ENCODE data around the gene PCDHGC4. TPM values are rescaled to one million over a fixed set of nuclear protein-coding genes. Genes with fewer than 3 reads are reported as not detected.

Gene PCDHGC4
- total RNA-seq, 4 donors from 2014 or later: 2.9 to 8.0 (median 6.7) TPM

DNA sequence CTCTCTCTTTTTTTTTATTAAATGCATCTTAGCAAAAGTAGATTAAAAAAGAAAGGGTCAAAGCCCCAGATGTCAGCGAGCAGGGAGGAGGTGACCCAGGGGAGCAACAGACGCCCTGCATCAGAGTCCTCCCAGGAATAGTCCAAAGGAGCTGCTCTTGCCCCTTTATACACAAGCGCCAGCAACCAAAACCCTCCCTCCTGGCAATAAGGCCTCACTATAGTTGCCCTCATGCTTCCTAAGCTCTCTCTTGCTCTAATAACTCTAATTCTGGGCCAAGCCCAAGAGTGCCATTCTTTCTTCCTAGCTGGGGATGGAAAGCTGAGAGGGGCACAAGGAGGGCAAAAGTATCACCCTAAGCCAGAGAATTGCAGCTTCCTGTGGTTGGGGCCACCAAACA, 30.3 kb downstream of the PCDHGC4 start:
- H3K27me3 ChIP-seq: no peaks in the 10 kb centered on the region
- intact Hi-C loops (cut with DNase I; ENCODE audit: low total_unique reads): no loop called here
- TF ChIP-seq, protein P1, sequence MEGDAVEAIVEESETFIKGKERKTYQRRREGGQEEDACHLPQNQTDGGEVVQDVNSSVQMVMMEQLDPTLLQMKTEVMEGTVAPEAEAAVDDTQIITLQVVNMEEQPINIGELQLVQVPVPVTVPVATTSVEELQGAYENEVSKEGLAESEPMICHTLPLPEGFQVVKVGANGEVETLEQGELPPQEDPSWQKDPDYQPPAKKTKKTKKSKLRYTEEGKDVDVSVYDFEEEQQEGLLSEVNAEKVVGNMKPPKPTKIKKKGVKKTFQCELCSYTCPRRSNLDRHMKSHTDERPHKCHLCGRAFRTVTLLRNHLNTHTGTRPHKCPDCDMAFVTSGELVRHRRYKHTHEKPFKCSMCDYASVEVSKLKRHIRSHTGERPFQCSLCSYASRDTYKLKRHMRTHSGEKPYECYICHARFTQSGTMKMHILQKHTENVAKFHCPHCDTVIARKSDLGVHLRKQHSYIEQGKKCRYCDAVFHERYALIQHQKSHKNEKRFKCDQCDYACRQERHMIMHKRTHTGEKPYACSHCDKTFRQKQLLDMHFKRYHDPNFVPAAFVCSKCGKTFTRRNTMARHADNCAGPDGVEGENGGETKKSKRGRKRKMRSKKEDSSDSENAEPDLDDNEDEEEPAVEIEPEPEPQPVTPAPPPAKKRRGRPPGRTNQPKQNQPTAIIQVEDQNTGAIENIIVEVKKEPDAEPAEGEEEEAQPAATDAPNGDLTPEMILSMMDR (IDR thresholded peaks at IDR 0.05): no peak
- no peak for TF ChIP-seq POLR2A (IDR thresholded peaks at IDR 0.05)
- H3K4me1 ChIP-seq: peaks cover 7 to 12% of the 10 kb centered on the region in 2 donors
- H3K4me3 ChIP-seq: no peak overlapping the region
- H3K9me3 ChIP-seq: no peaks in the 10 kb centered on the region
- H3K36me3 ChIP-seq: no peaks in the 10 kb centered on the region
- H3K27ac ChIP-seq: peak overlapping the region; percentile 97 to 98
- DNase-seq: no peak

DNA sequence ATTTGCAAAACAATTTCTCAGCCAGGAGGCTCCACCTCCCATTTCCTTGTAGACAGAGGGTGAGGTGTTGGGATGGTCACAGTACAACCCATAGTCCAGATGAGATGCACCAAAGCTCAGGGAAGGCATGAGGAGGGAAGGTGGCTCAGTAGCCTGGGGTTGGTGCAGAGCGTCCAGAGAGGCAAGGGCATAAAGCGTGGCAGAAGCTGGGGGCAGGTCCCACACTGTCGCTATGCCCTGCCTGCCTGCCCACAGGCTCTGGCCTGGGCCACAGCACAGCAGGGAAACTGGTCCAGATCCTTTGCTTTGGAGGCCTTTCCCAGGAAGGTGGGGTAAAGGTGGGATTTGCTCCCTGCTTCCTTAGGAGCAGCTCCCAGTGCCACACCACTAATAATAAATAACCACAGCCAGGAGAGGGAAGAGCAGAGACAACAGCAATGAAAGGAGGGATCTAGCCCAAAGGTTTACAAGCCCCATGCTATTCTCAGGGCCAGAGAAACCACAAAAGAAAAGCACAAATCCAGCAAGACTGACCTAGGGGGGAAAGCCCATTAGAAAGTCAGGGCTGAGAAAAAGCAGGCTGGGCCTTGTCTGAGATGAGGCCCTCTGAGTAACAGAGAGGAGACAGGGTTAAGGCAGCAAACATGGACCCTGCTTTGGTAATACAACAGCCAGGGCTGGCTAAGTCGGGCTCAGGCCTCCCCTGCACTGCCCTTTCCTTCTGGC, 31.3 kb downstream of the PCDHGC4 start:
- intact Hi-C loops (cut with DNase I; ENCODE audit: low total_unique reads): no loop called here
- no peaks in the 10 kb centered on the region for H3K9me3 ChIP-seq

DNA sequence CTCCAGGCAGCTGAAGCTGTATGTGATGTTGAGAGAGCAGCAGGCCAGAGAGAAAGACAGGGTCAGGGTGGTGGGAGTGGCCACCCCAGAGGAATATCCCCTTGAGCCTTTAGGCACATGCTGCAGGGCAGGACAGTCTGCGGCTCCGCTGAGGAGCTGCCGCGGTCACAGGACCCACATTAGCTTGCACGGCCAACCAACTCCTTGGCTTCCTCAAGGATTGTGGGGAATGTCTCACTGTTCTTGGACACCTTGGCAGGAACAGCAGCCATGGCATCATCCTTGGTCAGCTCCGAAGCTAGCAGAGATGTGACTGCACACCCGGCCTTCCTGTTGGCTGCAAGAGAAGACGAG, 31.8 kb downstream of the PCDHGC4 start:
- H3K27me3 ChIP-seq: no peaks in the 10 kb centered on the region
- TF ChIP-seq, protein P1 (IDR thresholded peaks at IDR 0.05): no peak
- no peak for TF ChIP-seq POLR2A (IDR thresholded peaks at IDR 0.05)
- no peaks in the 10 kb centered on the region for H3K36me3 ChIP-seq
- H3K4me3 ChIP-seq: no peak overlapping the region
- peak overlapping the region; percentile 23 to 25 for H3K27ac ChIP-seq
- intact Hi-C loops (cut with DNase I; ENCODE audit: low total_unique reads): no loop called here
- no peak for DNase-seq
- no peaks in the 10 kb centered on the region for H3K9me3 ChIP-seq
- peaks cover 4 to 12% of the 10 kb centered on the region in 2 donors for H3K4me1 ChIP-seq

More for the DNA sequence above, 31.3 kb downstream of the PCDHGC4 start:
- no peaks in the 10 kb centered on the region for H3K27me3 ChIP-seq
- H3K36me3 ChIP-seq: no peaks in the 10 kb centered on the region
- peaks cover 4 to 12% of the 10 kb centered on the region in 2 donors for H3K4me1 ChIP-seq
- DNase-seq: no peak
- TF ChIP-seq, protein P1 (IDR thresholded peaks at IDR 0.05): no peak
- TF ChIP-seq POLR2A (IDR thresholded peaks at IDR 0.05): no peak
- no peak overlapping the region for H3K4me3 ChIP-seq
- H3K27ac ChIP-seq: peak overlapping the region; percentile 23 to 98

DNA sequence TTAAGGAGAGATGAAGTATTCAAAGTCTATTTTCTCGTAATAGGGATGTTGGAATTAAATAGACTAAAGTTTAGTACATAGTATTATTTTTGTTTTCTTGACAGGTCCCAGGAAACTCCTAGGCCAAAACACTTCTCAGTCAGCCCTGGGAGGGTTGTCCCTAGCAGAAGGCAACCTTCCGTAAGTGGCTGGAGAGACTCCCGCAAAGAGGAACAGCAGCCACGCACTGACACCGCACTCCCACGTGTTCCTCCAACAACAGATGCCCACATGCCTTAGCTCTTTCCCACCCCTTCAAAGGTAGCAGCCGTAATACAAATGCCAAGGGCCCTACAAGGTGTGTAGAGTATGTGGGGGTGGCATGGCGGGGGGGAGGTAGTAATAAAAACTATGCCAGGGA, 32.5 kb downstream of the PCDHGC4 start:
- Histone ChIP-seq H3K27ac (peak overlapping the region in 1 of 2 donors; percentile 25), H3K4me1 (peaks cover 4 to 12% of the 10 kb centered on the region in 2 donors)
- no peak for TF ChIP-seq POLR2A (IDR thresholded peaks at IDR 0.05)
- TF ChIP-seq, protein P1 (IDR thresholded peaks at IDR 0.05): no peak

DNA sequence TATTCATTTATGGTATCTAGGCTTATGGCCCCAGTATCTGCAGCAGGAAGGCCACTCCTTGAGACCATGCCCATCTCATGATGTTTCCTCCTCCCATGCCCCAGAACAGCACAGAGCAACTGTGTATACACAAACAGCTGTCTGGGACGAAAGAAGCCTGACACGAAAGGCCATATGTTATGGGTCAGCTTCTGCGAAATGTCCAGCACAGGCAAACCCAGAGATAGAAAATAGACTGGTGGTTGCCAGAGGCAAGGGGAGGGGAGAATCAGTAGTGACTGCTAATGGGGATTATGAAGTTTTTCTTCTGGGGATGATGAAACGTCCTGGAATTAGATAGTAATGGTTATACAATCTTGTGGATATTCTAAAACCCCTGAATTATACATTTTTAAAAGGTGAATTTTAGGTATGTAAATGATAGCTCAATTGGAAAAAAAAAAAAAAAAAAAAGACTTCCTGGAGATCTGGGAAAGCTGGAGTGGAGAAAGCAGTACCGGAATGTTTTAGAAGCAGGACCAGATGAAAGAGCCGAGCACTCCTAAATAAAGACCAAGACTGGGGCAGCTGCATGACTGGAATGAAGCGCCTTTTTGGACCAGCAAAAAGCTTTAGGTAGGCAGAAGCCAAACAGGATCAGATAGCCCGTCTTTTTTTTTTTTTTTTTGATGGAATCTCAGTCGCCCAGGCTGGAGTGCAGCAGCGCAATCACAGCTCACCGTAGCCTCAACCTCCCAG, 33.2 kb downstream of the PCDHGC4 start:
- Histone ChIP-seq H3K9me3 (no peaks in the 10 kb centered on the region), H3K27ac (no peak overlapping the region), H3K36me3 (no peaks in the 10 kb centered on the region), H3K4me1 (peaks cover 4 to 12% of the 10 kb centered on the region in 2 donors), H3K4me3 (no peak overlapping the region), H3K27me3 (no peaks in the 10 kb centered on the region)
- DNase-seq: no peak
- no peak for TF ChIP-seq POLR2A (IDR thresholded peaks at IDR 0.05)
- TF ChIP-seq, protein P1 (IDR thresholded peaks at IDR 0.05): no peak
- intact Hi-C loops (cut with DNase I; ENCODE audit: low total_unique reads): no loop called here

More for the DNA sequence above, 32.5 kb downstream of the PCDHGC4 start:
- no peak overlapping the region for H3K4me3 ChIP-seq
- no peak for DNase-seq
- no peaks in the 10 kb centered on the region for H3K9me3 ChIP-seq
- no peaks in the 10 kb centered on the region for H3K36me3 ChIP-seq
- intact Hi-C loops (cut with DNase I; ENCODE audit: low total_unique reads): no loop called here
- H3K27me3 ChIP-seq: no peaks in the 10 kb centered on the region

Data from uterus (tissue), 4 donors.